Fibroblast of gingiva (primary cell): ENCODE data around the gene ARL16.

Experiments
- DNase-seq: peaks from one replicate; pipeline ENCODE4 v3.0.0-alpha.2; 2011; ENCODE audit warnings: low read depth

The ARL16 gene

GRCh38 chr17:81644496-81644895, 39.1 kb downstream of the ARL16 start:
- DNase-seq: no peak

GRCh38 chr17:81641825-81642489, 41.6 kb downstream of the ARL16 start:
- DNase-seq: no peak

DNA sequence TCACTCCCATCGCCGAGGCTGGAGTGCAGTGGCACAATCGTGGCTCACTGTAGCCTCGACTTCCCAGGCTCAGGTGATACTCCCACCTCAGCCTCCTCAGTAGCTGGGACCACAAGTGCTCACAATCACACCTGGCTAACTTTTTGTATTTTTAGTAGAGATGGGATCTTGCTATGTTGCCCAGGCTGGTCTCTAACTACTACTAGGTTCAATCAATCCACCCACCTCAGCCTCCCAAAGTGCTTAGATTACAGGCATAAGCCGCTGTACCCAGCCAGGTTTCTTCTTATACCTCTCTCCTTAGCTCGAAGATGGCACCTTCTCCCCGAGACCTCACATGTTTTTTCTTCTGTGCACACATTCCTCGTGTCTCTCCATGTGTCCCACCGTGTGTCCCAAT, 43.6 kb downstream of the ARL16 start:
- no peak for DNase-seq

- DNase-seq: no peak
Measured at GRCh38 chr17:81638683-81639082, 44.9 kb downstream of the ARL16 start.

GRCh38 chr17:81636505-81637288, 46.9 kb downstream of the ARL16 start, which contains the start of the genes NPLOC4 and TSPAN10:
TSS of gene NPLOC4 (minus strand) at chr17:81637112. CDS start at chr17:81636930, 182 bp downstream.
TSS of gene TSPAN10 (plus strand) at chr17:81637196. CDS start at chr17:81642413, 5,217 bp downstream.
- DNase-seq: peak; percentile 82

DNA sequence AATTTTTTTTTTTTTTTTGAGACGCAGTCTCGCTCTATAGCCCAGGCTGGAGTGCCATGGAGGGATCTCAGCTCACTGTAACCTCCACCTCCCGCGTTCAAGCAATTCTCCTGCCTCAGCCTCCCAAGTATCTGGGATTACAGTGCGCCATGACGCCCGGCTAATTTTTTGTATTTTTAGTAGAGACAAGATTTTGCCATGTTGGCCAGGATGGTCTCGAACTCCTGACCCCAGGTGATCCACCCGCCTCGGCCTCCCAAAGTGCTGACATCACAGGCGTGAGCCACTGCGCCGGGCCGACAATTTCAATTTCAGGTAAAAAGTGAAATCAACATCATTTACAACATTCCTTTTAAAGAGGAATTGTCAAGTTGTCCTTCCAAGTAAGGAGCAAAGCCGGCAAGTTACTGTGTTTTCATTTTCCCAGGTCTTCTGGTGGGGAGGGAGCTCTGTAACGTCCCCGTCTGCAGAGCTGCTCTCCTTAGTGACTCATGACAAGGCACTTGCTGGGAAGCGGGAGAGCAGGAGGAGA, 47.6 kb downstream of the ARL16 start:
- no peak for DNase-seq

- DNase-seq: no peak
Measured at GRCh38 chr17:81635431-81635830, 48.2 kb downstream of the ARL16 start.

DNA sequence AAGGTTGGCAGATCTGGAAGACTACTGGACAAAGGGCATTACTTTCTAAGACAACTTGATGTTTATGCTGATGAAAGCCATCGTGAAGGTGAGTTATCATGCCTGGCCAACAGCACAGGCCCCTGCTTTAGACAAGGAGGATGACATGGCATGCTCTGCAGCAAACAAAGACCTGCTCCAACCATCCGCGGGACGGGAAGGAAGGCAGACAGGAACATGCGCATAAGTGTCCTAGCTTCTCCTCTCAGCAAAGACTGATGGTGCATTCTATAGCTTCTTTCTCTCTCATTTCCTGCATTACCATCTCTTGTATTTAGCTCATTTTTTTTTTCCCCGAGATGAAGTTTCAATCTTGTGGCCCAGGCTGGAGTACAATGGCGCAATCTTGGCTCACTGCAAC, 52.1 kb downstream of the ARL16 start:
- no peak for DNase-seq
